HG03060 (cell line): Measurements from ENCODE around the gene SLC17A2.
A peak's percentile ranks its signal among the peaks of the same experiment; 100 is the strongest.

Source experiments
- ATAC-seq: cut with Tn5 transposase; IDR thresholded peaks from one replicate; pipeline ENCODE4 v1.9.1; 2021; ENCODE audit warnings: low read depth, moderate number of reproducible peaks; ENCODE audit not compliant: unreplicated experiment

The SLC17A2 gene, protein sequence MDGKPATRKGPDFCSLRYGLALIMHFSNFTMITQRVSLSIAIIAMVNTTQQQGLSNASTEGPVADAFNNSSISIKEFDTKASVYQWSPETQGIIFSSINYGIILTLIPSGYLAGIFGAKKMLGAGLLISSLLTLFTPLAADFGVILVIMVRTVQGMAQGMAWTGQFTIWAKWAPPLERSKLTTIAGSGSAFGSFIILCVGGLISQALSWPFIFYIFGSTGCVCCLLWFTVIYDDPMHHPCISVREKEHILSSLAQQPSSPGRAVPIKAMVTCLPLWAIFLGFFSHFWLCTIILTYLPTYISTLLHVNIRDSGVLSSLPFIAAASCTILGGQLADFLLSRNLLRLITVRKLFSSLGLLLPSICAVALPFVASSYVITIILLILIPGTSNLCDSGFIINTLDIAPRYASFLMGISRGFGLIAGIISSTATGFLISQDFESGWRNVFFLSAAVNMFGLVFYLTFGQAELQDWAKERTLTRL

GRCh38 chr6:25930532-25931410 is at the start of gene SLC17A2:
Gene SLC17A2, minus strand, starts transcription at chr6:25930691. Its CDS starts 4,895 bp downstream, at chr6:25925796.
- no peak for ATAC-seq

GRCh38 chr6:25975923-25976560 is 45.6 kb upstream of the SLC17A2 start:
- ATAC-seq: no peak

DNA sequence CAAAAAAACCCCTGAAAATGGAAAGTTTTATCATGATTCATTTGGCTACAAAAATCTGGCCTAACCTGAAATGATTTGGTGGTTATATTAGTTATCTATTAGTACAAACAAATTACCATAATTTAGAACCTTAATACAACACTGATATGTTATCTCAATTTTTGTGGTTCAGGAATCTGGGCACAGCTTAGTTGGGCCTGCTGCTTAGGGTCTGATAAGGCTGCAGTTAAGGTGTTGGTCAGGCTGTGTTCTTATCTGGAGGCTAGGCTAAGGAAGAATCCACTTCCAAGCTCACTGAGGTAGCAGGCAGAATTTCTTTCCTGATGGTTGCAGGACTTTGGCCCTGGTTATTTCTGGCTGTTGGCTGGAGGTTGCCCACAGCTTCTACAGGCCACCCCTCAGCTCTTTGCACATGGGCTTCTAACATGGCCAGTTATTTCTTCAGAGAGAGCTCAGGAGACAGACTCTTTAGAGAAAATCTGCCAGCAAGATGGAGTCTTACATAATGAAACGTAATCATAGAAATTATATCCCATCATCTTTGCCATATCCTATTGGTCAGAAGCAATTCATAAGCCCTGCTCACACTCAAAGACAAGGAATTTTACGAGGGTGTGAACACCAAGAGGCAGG is 43.5 kb upstream of the SLC17A2 start:
- ATAC-seq: no peak

DNA sequence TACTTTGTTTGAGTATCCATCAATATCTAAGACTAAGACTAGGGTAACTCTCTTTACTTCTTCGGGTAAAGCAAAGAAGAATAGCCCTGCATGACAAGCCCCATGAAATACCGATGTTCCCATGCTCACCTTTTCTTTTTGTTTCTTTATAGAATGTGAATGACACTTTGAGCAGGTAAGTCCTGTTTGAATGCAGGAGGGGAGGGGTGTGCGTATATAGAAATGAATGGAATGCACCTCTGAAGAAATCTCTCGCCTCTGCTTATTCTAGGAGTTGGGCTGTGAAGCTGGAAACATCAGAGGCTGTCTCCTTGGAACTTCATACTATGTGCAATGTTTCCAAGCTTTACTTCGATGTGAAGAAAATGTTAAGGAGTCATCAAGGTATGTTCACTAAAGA is 42.4 kb upstream of the SLC17A2 start:
- ATAC-seq: no peak

DNA sequence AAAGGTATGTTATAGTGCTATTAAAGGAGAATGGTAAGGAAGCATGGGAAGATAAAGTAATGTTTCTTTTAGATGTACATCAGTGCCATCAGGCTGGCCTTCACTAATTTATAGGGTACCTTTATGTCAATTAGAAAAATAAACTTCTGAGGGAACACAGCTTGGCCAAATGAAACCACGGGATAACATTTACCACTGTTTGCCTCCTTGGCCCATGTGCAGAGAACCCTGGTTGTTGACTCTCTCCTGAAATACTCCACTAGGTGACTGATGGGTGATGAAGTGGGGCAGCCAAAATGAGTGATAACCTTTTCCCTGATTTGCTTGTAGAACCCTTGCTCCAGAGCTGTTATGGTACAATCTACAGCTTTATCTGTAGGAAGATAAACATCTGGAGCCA is 41.6 kb upstream of the SLC17A2 start:
- ATAC-seq: no peak

DNA sequence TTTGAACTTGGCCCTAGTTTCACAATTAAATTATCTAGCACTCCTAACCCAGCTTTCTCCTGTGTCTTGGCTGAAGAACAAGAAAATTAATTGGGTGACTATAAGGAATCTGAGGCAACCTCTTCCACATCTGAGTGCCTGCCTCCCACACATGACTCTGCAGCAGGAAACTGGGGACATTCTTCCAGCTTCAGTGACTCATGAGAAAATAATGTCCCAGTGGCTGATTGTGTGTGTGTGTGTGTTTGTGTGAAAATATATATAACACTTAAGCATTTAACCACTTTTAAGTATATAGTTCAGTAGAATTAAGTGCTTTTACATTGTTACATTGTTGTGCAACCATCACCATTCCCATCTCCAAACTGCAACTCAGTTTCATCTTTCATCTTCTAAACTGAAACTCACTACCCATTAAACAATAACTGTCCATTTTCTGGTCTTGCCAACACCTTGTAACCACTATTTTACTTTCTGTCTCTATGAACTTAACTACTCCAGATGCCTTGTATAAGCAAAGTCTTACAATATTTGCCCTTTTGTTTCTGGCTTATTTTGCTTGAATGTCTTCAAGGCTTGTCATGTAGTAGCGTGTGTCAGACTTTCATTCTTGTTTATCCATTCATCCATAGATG is 40.8 kb upstream of the SLC17A2 start:
- ATAC-seq: no peak

GRCh38 chr6:25968769-25969168 is 38.3 kb upstream of the SLC17A2 start:
- no peak for ATAC-seq

DNA sequence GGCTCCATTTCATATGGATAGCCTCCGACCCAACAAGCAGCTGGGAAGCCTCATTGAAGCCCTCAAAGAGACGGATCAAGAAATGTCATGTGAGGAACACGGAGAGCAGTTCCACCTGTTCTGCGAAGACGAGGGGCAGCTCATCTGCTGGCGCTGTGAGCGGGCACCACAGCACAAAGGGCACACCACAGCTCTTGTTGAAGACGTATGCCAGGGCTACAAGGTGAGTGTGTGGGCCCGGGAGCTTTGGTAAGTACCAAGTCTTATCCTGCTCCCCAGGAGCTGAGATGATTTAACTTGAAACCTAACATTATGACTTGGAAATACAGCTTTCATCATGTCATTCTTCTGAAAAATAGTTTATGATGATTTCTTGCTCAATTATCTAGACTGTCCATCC is 36.2 kb upstream of the SLC17A2 start:
- ATAC-seq: no peak

- ATAC-seq: no peak
These were observed 34.6 kb upstream of the SLC17A2 start for GRCh38 chr6:25965058-25965457.

GRCh38 chr6:25963426-25964123 is 33.1 kb upstream of the SLC17A2 start:
- no peak for ATAC-seq

DNA sequence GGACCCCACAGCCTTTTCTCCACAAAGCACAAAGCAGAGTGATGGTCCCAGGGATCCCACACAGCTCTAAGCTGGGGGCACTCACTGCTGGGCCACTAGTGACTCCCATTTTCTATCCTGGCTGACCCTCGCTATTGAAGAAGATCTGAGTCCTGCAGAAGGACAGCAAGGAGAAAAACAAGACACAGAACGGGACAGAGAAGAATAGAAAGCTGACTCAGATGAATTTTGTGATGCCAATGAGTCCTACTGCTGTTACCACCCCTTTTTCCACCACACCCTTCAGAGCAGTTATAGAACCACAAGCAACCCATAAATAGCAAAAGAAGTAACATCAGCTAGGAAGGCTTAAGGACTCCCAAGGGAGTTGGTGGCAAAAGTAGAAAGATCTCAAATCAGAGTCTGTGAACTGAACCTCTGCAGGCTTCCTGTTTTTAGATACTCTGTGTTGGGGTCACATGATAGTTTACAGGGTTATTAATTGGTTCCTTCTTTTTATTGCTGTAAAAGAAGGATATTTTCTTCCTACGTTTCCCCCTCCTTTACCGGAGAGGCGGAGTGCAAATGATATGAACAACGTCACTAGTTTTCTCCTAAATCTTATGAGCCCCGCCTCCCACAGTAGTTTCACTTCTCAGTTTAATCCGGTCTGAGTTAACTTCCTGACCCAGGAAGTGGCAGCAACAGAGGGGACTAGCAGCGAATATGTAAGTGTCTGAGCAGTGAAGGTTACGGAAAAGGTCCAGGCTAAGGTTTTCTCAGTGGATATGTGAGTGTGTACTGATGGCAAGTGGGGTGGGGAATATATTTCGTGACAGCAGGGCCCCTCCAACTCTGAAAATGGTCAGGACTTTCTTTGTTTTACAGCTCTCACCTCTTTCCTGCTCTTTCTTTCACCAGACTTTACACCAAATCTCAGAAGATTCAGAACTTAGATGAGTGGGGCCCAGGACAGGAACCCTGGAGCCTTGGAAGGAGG is 31.9 kb upstream of the SLC17A2 start, which contains the start of gene TRIM38:
TRIM38 (plus strand) TSS at position 654 of the 979 bp plus-strand sequence. CDS start 3,721 bp downstream, outside the sequence.
- peak; percentile 84 for ATAC-seq

GRCh38 chr6:25961619-25962148 is 31.2 kb upstream of the SLC17A2 start:
- no peak for ATAC-seq

GRCh38 chr6:25960734-25961133 is 30.2 kb upstream of the SLC17A2 start:
- no peak for ATAC-seq

GRCh38 chr6:25959890-25960536 is 29.5 kb upstream of the SLC17A2 start:
- no peak for ATAC-seq

DNA sequence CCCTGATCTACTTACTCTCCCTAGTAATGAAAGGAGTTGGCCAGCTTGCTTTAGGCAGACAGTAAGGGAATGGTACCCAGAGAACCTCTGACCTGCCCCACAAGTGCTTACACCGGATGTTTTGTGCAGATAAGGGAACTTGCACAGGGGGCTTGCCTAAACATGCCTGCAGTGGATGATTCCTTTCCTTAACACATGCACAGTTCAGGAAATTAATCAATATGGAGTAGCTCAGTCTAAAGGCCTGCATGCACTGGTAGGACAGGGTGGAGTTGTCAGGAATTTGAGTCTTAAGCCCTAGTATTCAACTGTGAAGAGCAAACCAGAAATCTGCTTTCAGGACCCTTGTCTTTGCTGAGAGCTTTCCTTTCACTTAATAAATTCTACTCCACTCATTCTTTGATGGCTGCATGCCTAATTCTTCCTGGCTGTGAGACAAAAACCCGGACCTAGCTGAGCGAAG is 28.2 kb upstream of the SLC17A2 start:
- no peak for ATAC-seq

DNA sequence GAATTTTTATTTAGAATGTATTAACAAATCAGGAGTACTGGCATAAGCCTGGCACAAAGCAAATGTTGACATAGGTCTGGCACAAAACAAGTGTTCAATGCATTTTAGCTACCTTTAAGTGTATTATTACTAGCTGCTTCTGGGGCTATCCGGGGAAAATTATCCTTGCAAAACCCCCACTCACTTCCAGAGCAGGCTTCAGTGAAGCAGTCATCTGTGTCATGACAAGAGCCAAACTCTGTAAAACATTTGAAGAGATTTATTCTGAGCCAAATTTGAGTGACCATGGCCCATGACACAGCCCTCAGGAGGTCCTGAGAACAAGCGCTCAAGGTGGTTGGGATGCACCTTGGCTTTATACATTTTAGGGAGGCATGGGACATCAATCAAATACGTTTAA is 25.7 kb upstream of the SLC17A2 start:
- ATAC-seq: no peak

- ATAC-seq: no peak
These were observed 24.3 kb upstream of the SLC17A2 start for GRCh38 chr6:25954756-25955155.
